ENCODE data around the gene FNBP1. TPM values are rescaled to one million over a fixed set of nuclear protein-coding genes. Genes with fewer than 3 reads are reported as not detected.

FNBP1 gene
- polyA plus RNA-seq, 1 of the 3 experiments (the other 2 are of a cell fraction) = 11.0 TPM

- POLR2A ChIA-PET = no interaction called here
- no peak overlapping the region for H2AFZ ChIP-seq (ENCODE audit: low read depth)
- H3K4me1 ChIP-seq (ENCODE audit: control insufficient read depth in 1 of 2, insufficient read depth in 2 of 2, low read depth in 1 of 2, low read length in 1 of 2) = peaks cover 8 to 39% of the 10 kb centered on the region in 2 experiments; a peak in 3 of 4 replicates
- no peak overlapping the region; the same call in 1 of the 2 replicates for H3K4me2 ChIP-seq
- H3K9me3 ChIP-seq = no peaks in the 10 kb centered on the region
- H3K4me3 ChIP-seq (ENCODE audit: low read depth in 2 of 2, low read length in 1 of 2) = no peak overlapping the region
- no peaks in the 10 kb centered on the region for H3K27me3 ChIP-seq (ENCODE audit: insufficient read depth)
- H3K27ac ChIP-seq (ENCODE audit: low read depth in 2 of 2, low read length in 1 of 2) = peak overlapping the region; percentile 39 to 53; a peak in 3 of 4 replicates
- H3K9me2 ChIP-seq = no peaks in the 10 kb centered on the region
- peaks cover 30% of the 10 kb centered on the region for H3F3A ChIP-seq (replicated peaks; ENCODE audit: insufficient read depth)
- CTCF ChIA-PET = no interaction called here
- DNase-seq = no peak
- peaks cover 2 to 14% of the 10 kb centered on the region in 2 experiments for H3K36me3 ChIP-seq (replicated peaks in 1 of 2; ENCODE audit: control insufficient read depth in 1 of 2, insufficient read depth in 2 of 2, low read length in 1 of 2)
- WGBS (ENCODE audit: low lambda C conversion rate) = 90% methylated on average over 21 of the region's 21 CpGs
- no peak overlapping the region for H3K9ac ChIP-seq
- H3K79me2 ChIP-seq (ENCODE audit: insufficient read depth) = no peaks in the 10 kb centered on the region
- no peaks in the 10 kb centered on the region for H4K20me1 ChIP-seq (ENCODE audit: insufficient read depth)
- TF ChIP-seq FOSL2 (IDR thresholded peaks at IDR 0.05; ENCODE audit: borderline replicate concordance, low read depth) = 0 out of 2 replicates have a peak, but pooled peaks have one; percentile 6
- peak; percentile 24; the same call in 1 of the 2 replicates for TF ChIP-seq TCF12 (IDR thresholded peaks at IDR 0.05)
- no peak for TF ChIP-seq REST (IDR thresholded peaks at IDR 0.05; ENCODE audit: low read depth, low read length)
Measured at GRCh38 chr9:129964901-129965734, 77.9 kb downstream of the FNBP1 start.

GRCh38 chr9:129962889-129963703 lies 79.9 kb downstream of the FNBP1 start:
- Histone ChIP-seq H3K27me3 (ENCODE audit: insufficient read depth) (no peaks in the 10 kb centered on the region), H3K4me3 (ENCODE audit: low read depth in 2 of 2, low read length in 1 of 2) (0 out of 4 replicates have a peak overlapping the region, but pooled peaks of 1 of the 2 experiments have one; percentile 5), H3K9me3 (no peaks in the 10 kb centered on the region), H3K27ac (ENCODE audit: low read depth in 2 of 2, low read length in 1 of 2) (peak overlapping the region in 1 of 2 experiments; percentile 7; a peak in 1 of 4 replicates), H3K4me1 (ENCODE audit: control insufficient read depth in 1 of 2, insufficient read depth in 2 of 2, low read depth in 1 of 2, low read length in 1 of 2) (peaks cover 8 to 26% of the 10 kb centered on the region in 2 experiments; a peak in 3 of 4 replicates), H2AFZ (ENCODE audit: low read depth) (no peak overlapping the region), H3F3A (replicated peaks; ENCODE audit: insufficient read depth) (peaks cover 17% of the 10 kb centered on the region), H4K20me1 (ENCODE audit: insufficient read depth) (no peaks in the 10 kb centered on the region), H3K4me2 (peak overlapping the region; percentile 64), H3K36me3 (replicated peaks in 1 of 2; ENCODE audit: control insufficient read depth in 1 of 2, insufficient read depth in 2 of 2, low read length in 1 of 2) (peaks cover 2 to 14% of the 10 kb centered on the region in 2 experiments), H3K79me2 (ENCODE audit: insufficient read depth) (no peaks in the 10 kb centered on the region), H3K9ac (no peak overlapping the region), H3K9me2 (no peaks in the 10 kb centered on the region)
- ChIA-PET POLR2A (interaction anchor here (0.6 kb wide), 1 partner anchor 90 kb away, joined by 3 read pairs; no protein-coding TSS in a partner anchor), CTCF (no interaction called here)
- DNase-seq = no peak
- WGBS (ENCODE audit: low lambda C conversion rate) = 80% methylated on average over 14 of the region's 14 CpGs
- 0 out of 2 replicates have a peak, but pooled peaks have one; percentile 12 for TF ChIP-seq PBX3 (IDR thresholded peaks at IDR 0.05)
- TF ChIP-seq USF1 (IDR thresholded peaks at IDR 0.05; ENCODE audit: borderline replicate concordance, low read depth) = peak; percentile 13; the same call in 1 of the 2 replicates
- TF ChIP-seq GABPA (IDR thresholded peaks at IDR 0.05; ENCODE audit: low read depth) = no peak
- no peak for TF ChIP-seq REST (IDR thresholded peaks at IDR 0.05; ENCODE audit: low read depth, low read length)
- no peak for TF ChIP-seq GATA2 (CRISPR knock-in tag; IDR thresholded peaks at IDR 0.05)
